Measurements from ENCODE around the gene NTMT1. TPM values are rescaled to one million over a fixed set of nuclear protein-coding genes. Genes with fewer than 3 reads are reported as not detected.

The NTMT1 gene
- total and polyA plus RNA-seq, 12 donors: 27.2 to 190 (median 73.6) TPM

DNA sequence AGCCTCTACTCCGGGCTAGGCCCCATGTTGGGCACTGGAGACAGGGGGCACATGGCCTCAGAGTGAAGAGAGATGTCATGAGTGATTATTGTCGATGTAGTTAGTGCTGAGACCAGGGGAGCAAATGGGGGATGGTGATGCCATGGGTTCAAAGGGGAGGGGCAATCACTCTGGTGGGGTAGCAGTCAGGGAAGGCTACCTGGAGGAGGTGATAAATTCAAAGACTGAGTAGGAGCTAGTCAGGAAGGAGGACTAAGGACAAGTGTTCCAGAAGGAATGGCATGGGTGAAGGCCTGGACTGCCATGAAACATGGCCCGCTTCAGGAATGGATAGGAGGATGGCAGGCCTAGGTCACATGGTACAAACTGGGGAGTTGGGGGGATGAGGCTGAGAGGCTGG, 46.7 kb upstream of the NTMT1 start:
- TF ChIP-seq, protein P1, sequence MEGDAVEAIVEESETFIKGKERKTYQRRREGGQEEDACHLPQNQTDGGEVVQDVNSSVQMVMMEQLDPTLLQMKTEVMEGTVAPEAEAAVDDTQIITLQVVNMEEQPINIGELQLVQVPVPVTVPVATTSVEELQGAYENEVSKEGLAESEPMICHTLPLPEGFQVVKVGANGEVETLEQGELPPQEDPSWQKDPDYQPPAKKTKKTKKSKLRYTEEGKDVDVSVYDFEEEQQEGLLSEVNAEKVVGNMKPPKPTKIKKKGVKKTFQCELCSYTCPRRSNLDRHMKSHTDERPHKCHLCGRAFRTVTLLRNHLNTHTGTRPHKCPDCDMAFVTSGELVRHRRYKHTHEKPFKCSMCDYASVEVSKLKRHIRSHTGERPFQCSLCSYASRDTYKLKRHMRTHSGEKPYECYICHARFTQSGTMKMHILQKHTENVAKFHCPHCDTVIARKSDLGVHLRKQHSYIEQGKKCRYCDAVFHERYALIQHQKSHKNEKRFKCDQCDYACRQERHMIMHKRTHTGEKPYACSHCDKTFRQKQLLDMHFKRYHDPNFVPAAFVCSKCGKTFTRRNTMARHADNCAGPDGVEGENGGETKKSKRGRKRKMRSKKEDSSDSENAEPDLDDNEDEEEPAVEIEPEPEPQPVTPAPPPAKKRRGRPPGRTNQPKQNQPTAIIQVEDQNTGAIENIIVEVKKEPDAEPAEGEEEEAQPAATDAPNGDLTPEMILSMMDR (IDR thresholded peaks at IDR 0.05): no peak
- no peak for TF ChIP-seq POLR2A (IDR thresholded peaks at IDR 0.05)
- no peaks in the 10 kb centered on the region for H3K27me3 ChIP-seq
- no peak for DNase-seq
- intact Hi-C loops (cut with DNase I): no loop called here
- 86 to 92% (median 87%) methylated on average over 3 of the region's 3 CpGs for WGBS, 4 donors
- H3K4me3 ChIP-seq: no peak overlapping the region
- no peak overlapping the region for H3K27ac ChIP-seq
- no peaks in the 10 kb centered on the region for H3K9me3 ChIP-seq (replicated peaks in 1 of 3)
- H3K4me1 ChIP-seq (replicated peaks in 1 of 2): peaks cover 0 to 3% of the 10 kb centered on the region in 2 donors
- H3K36me3 ChIP-seq (replicated peaks in 1 of 2): no peaks in the 10 kb centered on the region

DNA sequence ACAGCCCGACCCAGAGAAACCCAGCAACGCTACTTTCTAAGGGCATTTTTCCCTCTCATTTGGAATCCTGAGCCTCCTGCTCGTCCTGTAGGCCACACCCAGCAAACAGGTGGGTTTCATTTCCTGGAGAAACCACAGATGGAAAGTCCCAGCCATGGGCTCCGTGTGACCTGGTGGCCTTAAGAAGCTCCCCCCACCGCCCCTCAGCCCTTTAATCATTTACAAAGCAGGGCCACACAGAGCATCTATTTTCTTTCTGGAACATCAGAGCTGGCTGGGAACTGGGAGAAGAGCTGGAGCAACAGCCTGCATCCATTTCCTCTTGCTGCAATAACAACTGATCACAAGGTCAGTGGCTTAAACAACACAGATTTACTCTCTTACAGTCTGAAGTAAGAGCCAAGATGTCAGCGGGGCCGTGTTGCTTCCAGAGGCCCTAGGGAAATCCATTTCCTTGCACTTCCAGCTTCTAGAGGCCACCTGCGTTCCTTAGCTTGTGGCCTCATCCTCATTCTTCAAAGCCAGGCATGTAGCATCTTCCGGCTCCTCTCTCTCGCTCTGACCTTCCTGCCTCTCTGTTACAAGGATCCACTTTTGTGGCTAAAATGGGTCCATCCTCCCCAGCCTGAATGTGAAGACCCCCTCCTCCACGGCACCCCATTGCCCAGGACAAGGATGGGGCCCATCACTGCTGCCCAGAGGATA, 45.6 kb upstream of the NTMT1 start:
- Histone ChIP-seq H3K27ac (no peak overlapping the region), H3K9me3 (replicated peaks in 1 of 3) (no peaks in the 10 kb centered on the region), H3K4me1 (replicated peaks in 1 of 2) (peaks cover 0 to 5% of the 10 kb centered on the region in 2 donors), H3K36me3 (replicated peaks in 1 of 2) (no peaks in the 10 kb centered on the region), H3K4me3 (no peak overlapping the region), H3K27me3 (no peaks in the 10 kb centered on the region)
- DNase-seq: no peak
- TF ChIP-seq POLR2A (IDR thresholded peaks at IDR 0.05): no peak
- TF ChIP-seq, protein P1 (IDR thresholded peaks at IDR 0.05): no peak
- intact Hi-C loops (cut with DNase I): no loop called here
- WGBS, 4 donors: 86 to 88% (median 87%) methylated on average over 10 to 11 of the region's 11 CpGs

DNA sequence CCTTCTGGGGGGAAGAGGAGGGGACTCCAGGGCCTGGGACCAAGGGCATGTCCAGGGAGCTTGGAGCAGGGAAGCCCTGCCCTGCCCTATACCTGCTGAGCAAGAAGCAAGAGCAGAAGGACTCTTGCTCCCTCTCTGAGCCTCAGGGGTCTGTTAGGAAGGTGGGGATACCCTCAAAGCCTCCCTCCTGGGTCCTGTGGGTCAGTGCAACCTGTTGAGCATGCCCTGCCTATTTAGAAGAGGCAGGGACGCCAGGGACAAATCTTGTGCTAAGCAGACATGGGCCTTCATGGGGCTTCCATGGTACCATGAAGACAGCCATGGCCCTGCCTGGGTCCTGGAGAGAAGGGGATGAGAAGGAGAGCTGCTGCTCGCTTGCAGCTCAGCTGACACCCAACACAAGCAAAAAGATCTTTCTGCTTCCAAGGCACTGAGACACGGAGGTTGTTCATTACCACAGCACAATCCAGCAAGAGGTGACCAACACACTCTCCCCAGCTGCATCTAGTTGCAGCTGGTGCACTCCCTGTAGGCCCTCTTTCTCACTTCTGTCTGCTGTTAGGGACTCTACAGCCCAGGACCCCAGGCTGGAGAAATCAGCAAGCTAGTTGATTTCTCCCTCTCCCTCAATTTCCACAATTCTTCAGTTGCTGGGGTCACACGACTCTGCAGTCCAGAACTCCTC, 44.3 kb upstream of the NTMT1 start:
- Histone ChIP-seq H3K4me3 (no peak overlapping the region), H3K27me3 (no peaks in the 10 kb centered on the region), H3K9me3 (replicated peaks in 1 of 3) (no peaks in the 10 kb centered on the region), H3K36me3 (replicated peaks in 1 of 2) (no peaks in the 10 kb centered on the region), H3K4me1 (replicated peaks in 1 of 2) (peaks cover 0 to 5% of the 10 kb centered on the region in 2 donors), H3K27ac (no peak overlapping the region)
- WGBS, 4 donors: 80 to 91% (median 87%) methylated on average over 3 to 4 of the region's 4 CpGs
- DNase-seq: no peak
- TF ChIP-seq, protein P1 (IDR thresholded peaks at IDR 0.05): no peak
- TF ChIP-seq POLR2A (IDR thresholded peaks at IDR 0.05): no peak
- intact Hi-C loops (cut with DNase I): no loop called here

DNA sequence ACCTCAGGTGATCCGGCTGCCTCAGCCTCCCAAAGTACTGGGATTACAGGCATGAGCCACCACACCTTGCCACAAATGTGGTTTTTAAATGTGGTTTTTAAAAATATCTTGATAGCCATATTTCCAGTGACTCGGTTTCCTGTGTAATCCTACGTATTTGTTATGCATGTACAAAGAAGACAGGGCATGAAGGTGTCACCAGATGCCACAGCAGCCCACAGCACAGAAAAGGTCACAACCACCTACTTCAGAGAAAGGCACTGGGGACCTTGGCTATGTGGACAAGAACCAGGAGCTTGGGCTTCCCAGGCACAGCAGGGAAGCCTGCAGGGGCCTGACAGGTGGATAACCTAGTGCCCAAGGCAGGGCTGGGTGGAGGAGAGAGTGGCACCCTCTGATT, 43.1 kb upstream of the NTMT1 start:
- Histone ChIP-seq H3K27me3 (no peaks in the 10 kb centered on the region), H3K27ac (no peak overlapping the region), H3K36me3 (replicated peaks in 1 of 2) (no peaks in the 10 kb centered on the region), H3K4me3 (no peak overlapping the region), H3K9me3 (replicated peaks in 1 of 3) (no peaks in the 10 kb centered on the region), H3K4me1 (replicated peaks in 1 of 2) (peaks cover 0 to 5% of the 10 kb centered on the region in 2 donors)
- intact Hi-C loops (cut with DNase I): no loop called here
- no peak for DNase-seq
- no peak for TF ChIP-seq POLR2A (IDR thresholded peaks at IDR 0.05)
- TF ChIP-seq, protein P1 (IDR thresholded peaks at IDR 0.05): no peak
- WGBS, 4 donors: 82 to 86% (median 84%) methylated on average over 3 of the region's 3 CpGs

Measured in adrenal gland (tissue), 12 donors.